ENCODE data around the gene HK3.

The HK3 gene

DNA sequence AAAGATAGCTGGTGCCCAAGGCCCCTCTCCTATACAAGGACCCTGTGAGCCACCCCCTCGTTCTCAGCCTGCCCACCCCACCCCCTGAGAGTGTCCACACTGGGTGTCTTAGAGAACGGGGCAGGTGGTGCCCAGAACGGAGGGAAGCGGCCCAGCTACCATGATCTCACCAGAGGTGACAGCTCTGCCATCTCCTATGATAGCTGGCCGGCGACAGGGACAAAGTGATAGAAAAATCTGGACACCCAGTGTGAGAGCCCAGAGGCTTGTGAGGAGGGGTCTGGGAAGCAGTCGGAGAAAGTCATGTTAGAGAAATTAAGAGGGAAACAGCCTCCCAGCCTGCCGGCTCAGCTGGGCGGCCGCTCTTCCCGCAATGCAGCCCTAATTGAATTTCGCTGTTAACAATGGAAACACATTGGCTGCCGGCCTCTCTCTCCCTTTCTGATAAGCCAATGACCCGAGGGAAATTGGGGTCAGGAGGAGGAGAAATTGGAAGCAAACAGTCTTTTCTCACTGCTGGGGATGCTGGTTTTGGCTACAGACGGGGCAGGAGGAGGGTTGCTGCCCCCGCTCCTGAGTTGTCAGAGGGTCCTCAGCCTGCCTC lies 32.3 kb downstream of the HK3 start:
- no peak for DNase-seq

GRCh38 chr5:176865964-176866363 lies 33.2 kb downstream of the HK3 start:
- DNase-seq, result no peak

GRCh38 chr5:176864755-176865154 lies 34.4 kb downstream of the HK3 start:
- DNase-seq, result no peak

GRCh38 chr5:176863765-176864098 lies 35.4 kb downstream of the HK3 start:
- DNase-seq, result no peak

DNA sequence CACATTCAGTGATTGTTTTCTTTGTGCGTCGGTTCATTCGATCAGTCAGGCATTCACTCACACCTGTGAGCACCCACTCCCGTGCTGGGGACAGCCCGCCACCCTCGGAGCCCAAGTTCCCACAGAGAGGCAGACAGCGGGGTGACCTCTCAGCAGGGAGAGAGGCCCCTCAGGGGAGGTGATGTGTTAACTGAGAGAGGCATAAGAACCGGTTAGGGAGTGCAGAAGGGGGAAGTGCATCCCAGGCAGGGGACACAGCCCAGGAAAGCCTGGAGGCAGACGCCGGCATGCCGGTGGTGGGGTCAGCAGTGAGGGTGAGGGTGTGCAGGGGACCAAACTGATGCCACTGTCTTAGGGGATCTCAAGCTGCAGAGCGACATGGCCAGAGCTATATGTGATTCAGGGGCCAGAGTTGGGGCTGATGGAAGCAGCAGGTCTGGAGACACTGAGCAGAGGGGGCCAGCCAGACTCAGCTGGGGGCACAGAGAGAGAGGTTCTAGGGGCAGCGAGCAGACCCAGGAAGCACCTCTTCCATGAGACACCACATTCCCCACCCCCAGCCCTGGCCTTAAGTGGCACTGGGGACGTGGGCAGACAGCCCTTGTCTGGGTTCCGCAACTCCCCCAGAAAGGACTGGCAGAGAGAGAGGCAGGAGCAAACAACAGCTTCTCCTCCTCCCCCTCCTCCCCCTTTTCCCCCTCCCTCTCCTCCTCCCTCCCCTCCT lies 35.9 kb downstream of the HK3 start:
- DNase-seq, result no peak

- no peak for DNase-seq
Measured at GRCh38 chr5:176862330-176862995, 36.7 kb downstream of the HK3 start.

- no peak for DNase-seq
Measured at GRCh38 chr5:176861276-176861675, 37.9 kb downstream of the HK3 start.

DNA sequence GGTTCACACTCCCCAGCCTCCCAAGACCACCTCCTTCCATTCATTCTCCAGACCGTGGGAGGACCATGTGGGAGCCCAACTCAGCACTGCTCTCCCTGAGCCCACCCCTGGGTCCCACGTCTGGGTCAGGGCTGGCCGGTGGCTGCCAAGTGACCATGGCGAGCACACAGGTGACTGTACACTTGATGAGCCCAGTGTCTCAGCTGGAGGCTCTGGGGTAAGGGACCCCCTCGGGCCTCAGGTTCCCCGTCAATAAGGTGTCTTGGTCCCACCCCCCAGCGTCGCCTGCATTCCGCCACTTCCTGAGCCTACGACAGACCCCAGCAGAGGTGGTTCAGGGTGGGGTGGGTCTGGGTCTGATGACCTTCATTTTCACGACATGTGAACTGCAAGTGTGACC lies 38.8 kb downstream of the HK3 start:
- no peak for DNase-seq

DNA sequence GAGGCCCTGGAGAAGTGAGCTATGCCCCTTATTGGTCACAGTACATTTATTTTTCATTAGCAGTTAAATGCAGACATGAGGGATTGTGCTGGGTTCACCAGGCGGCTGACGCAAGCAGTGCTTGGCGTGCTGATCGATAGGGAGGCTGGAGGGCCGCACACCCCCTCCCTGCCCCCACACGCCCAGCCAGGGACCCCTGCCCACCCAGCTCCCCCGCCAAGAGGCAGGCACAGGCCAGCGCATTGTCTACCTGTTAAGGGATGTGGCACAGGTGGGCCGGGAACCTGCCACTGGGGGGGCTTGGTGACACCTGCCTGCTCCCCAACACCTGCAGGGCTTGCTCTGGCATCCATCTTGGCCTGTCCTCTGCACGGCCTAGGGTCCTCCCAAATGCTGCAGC lies 39.2 kb downstream of the HK3 start:
- no peak for DNase-seq

- DNase-seq, result no peak
Measured at GRCh38 chr5:176857894-176858273, 41.3 kb downstream of the HK3 start.

DNA sequence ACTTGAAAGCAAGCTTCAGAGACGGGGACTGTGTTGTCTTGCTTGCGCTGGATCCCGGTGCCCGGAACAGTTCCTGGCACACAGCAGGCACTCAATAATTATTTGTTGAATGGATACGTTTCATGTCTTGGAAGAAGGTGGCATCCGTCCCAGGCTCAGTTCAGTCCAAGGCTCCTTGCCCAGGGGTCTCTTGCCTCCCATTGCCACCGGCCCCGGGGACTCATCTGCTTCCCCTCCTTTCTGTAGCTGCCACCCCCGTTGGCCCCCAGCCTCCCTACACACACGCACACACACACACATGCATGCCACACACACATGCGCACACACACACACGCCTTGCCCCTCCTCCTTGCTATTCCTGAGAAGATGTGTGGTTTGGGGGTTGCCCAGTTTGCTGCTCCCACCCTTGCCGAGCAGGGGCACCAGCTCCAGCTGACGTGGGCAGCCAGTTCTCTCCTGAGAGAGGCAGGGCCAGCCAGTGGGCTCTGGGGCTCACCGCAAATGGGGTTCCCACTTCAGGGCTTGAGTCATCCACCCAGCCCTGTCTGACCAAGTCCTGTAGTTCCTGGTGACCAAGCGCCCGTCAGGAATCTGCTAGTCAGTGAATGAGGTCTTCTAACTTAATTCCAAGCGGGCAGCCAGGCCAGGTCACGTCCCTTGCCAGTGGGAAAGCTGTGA lies 41.8 kb downstream of the HK3 start:
- no peak for DNase-seq

GRCh38 chr5:176856746-176857145 lies 42.4 kb downstream of the HK3 start:
- DNase-seq, result no peak

DNA sequence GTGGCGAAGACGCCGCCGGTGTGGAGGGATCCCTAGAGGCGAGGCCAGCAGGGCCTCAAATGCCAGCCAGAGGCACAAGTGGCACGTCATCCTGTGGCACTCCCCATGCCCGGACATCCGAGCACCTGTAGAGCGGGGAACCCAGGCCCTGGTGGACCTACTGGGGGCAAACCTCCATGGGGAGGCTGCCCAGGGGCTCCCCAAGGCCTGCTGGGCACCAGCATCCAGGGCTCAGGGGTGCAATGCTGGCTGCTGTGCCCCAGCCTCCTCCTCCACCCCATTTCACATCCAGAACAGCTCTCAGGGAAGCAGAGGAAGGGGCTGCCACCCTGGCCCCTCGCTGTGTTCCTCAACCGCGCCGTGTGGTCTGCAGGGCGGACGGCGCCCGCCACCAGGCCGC lies 43.5 kb downstream of the HK3 start:
- DNase-seq, result no peak

GRCh38 chr5:176854164-176854563 lies 45.0 kb downstream of the HK3 start:
- DNase-seq, result no peak

GRCh38 chr5:176853151-176853778 lies 45.9 kb downstream of the HK3 start:
- no peak for DNase-seq

- DNase-seq, result no peak
Measured at GRCh38 chr5:176851871-176852658, 47.1 kb downstream of the HK3 start.

- DNase-seq, result no peak
Measured at GRCh38 chr5:176851380-176851779, 47.8 kb downstream of the HK3 start.

DNA sequence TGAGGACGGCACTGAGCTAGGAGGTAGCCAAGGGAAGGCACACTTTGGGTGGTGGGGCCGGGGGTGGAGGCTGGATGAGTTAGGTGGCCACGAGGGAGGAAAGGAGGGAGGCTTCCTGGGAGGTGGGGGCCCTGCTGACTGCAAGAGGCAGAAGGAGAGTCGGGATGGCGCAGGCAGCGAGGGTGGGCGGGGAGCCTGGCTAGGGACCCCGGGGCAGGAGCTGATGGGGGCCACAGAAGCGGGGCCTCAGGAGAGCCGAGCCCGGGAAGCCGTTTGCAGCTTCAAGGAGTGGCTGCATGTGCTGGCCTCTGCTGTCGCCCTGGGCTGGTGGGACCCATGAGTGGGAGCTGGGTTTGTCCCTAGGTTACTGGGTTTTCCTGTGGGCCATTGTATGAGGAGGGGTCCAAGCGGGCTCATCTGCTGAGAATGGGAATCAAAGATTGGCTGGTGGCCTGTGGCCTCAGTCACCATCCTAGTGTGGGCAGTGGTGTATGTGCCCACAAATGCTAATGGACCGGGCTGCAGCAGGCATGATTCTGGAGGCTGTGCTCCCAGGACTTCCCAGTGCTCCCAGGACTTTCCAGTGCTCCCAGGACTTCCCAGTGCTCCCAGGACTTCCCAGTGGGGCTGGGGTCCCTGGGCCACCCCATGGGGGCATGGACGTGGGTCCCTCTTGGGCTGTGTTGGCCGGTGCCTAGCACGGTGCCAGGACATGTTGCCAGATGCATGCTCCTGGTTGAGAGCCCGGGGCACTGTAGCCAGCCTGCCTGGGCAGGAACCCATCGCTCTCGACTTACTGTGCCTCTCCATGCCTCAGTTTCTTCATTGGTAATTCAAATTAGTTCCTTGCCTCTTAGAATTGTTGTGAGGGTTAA lies 48.5 kb downstream of the HK3 start:
- no peak for DNase-seq

GRCh38 chr5:176849611-176850227 lies 49.4 kb downstream of the HK3 start:
- DNase-seq, result no peak

DNA sequence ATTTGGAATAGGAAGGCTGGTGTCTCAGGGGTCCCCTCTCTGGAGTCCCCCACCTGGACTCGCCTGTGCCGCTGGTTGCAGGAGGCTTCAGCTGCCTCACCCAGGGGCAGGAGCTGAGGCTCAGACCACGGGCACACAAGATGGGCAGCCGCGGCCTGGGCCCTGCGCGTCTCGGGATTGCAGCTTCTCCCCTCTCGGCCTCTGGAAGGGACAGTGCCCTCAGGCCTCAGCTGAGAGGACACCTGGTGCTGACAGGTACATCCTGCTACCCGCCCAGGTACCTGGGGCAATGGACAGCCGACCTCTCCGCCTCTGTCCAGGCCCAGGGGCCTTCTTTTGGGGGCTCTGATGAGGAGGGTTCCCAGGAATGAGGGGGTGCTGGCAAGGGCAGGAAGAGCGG lies 50.5 kb downstream of the HK3 start:
- DNase-seq, result no peak

GRCh38 chr5:176847726-176848290 lies 51.3 kb downstream of the HK3 start:
- no peak for DNase-seq

Measured in CD4-positive, alpha-beta T cell treated with Interleukin-4 for 4 hours (primary cell).